NCI-H1694 (cell line): ENCODE data around the gene RHOBTB3.

Experiments used
- DNase-seq: peaks from one replicate; lab custom pipeline; 2025; lab: John Stamatoyannopoulos, UW

RHOBTB3 gene

DNA sequence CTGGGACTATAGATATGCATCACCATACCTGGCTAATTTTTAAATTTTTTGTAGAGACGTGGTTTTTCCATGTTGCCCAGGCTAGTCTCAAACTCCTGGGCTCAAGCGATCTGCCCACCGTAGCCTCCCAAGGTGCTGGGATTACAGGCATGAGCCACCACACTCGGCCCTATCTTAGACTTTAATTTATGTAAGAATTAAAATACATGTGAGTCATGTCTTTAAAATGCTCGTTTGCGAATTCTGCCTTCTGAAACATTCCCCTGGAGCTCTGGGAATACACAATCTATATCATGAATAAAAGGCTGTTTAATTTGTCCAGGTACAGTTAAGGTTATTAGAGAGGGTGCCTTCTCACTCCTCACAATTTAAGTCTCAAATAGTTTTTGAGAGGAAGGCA, 32.8 kb downstream of the RHOBTB3 start:
- no peak for DNase-seq

DNA sequence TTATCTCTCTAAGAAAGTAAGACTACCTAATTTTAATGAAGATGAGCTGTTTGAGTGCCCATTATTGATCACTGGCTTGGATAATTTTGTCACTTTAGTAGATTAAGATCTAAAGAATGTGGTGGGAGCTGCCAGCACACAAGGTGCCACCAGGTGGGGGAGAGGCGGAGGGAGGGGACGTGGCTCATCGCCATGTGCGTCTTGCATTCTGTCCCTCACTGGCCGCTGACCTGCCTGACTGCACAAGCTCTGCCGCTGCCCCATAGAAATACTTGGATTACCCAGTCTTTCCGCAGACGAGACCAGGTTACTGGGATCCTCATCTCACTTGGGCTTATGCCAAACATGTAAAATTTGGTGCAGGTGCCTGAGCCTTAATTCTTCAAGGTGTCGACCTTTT, 37.6 kb downstream of the RHOBTB3 start:
- DNase-seq, result no peak

- DNase-seq, result peak; percentile 2
These were observed 39.9 kb downstream of the RHOBTB3 start for GRCh38 chr5:95770830-95771708.

GRCh38 chr5:95771892-95772291, 40.8 kb downstream of the RHOBTB3 start:
- DNase-seq, result no peak

DNA sequence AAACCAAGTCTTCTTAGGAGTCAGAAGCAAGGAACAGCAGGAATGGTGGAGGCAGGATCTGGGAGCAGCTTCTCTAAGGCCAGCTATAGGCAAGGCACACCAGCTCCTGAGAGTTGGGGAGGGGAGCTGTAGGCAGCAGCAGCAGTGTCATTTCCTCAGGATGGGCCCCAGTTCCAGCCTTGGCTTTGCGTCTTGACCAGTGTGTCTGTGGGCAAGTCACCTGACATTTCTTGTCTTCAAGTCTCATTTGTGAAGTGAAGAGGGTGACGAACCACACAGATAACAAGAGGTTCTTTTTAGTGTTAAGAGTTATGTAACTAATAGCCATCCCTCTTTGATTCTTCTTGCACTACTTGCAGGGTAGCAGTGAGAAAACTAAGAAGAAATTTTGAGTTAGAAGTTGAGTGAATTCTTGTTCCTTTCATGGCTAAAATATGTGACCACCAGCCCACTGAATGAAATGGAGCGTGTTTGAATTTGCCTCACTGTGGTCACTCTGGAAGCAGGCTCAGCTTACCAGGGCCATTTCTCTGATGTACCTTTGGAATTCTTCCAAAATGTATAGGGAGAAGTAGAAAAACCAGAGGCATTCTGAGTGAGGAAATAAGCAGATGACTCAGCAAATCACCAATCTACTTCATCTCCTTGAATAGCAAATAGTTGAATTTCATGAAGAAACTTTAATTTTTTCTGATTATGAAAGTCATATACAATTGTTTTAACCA, 42.4 kb downstream of the RHOBTB3 start:
- DNase-seq, result no peak

DNA sequence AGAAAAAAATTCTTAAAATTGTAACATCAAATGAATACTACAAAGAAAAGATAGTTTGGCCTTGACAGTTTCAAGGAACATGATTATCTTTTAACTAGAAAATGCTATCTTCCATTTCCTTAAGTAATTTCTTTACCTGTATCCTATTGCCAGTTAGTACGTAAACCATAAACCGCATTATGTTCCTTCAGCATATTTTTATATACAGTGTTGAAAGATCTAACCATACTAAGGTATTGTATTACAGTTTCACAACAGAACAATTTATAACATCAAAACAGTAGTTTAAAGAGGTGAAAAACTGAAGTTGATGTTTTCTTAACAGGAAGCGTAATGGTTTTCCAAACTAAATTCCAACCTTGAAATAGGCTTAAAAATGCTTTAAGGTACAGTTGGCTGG, 46.3 kb downstream of the RHOBTB3 start:
- DNase-seq, result no peak

DNA sequence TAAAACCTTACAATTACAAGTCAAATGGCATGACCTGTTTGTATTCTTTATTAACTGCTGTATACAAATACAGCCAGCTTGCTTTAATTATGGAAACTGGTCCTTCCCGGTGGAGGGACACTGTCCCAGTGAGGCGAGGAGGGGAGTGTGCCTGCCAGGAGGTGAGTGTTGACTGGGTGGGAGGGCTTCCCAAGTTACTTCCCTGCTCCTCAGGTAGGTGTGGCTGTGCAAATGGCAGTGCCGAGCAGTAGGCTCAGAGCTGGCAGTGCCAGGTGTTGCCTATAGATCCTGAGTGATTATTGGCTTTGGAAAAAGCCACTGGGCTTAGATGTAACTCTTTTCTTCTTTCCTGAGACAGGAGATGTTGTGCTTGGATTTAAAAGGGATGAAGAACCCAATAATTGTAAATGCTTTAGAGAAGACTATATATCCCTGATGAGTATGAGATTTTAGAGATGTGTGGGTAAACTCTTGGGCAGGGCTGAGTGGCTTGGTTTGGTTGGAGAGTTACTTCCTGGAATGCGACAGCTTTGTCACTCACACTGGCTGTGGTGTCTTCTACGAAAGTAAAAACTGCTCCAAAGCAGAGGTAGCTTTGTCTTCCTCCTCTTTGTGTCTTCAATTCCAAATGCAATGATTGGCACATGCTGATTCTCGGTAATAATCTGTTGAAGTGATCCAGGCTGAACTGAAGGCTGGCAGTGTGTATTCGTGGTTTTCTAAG, 47.7 kb downstream of the RHOBTB3 start:
- DNase-seq, result no peak

DNA sequence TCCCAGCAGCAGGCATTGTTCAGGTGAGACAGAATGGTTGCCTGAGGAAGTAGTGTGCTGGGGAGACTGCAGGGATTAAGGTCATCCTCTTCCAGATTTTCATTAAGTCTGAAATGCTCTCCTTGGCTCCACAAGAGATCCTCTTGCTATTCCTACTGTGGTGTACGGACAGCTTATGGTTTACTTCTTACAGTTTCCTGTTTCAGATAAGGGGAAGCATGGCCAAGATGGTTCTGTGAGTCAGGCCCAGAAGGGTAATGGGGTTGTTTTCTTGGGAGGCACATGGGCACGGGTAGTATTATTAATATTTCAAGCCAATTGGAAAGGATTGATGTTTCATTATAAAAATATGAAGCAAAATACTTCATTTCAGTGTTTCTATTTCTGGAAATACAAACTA, 48.5 kb downstream of the RHOBTB3 start:
- no peak for DNase-seq

GRCh38 chr5:95780597-95780996, 49.5 kb downstream of the RHOBTB3 start:
- no peak for DNase-seq

- peak; percentile 25 for DNase-seq
These were observed 50.0 kb downstream of the RHOBTB3 start for GRCh38 chr5:95781101-95781583.

DNA sequence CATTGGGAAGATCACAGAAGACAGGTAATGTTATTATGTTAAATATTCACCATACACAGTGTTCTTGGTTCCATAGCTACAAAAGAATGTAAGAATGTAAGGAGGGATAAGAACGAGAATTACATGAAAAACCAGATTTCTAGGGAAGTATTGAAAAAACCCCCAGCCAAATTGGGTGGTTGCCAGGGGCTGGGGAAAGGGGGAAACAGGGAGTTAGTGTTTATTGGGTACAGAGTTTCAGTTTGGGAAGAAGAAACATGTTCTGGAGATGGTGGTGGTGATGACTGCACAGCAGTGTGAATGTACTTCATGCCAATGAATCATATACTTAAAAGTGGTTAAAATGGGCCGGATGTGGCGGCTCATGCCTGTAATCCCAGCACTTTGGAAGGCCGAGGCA, 51.0 kb downstream of the RHOBTB3 start:
- no peak for DNase-seq

GRCh38 chr5:95783661-95784060, 52.5 kb downstream of the RHOBTB3 start:
- no peak for DNase-seq

- no peak for DNase-seq
These were observed 53.6 kb downstream of the RHOBTB3 start for GRCh38 chr5:95784514-95785302.

GRCh38 chr5:95786821-95787418, 55.8 kb downstream of the RHOBTB3 start:
- no peak for DNase-seq

GRCh38 chr5:95788493-95788892, 57.4 kb downstream of the RHOBTB3 start:
- DNase-seq, result no peak

GRCh38 chr5:95791751-95792150, 60.6 kb downstream of the RHOBTB3 start:
- DNase-seq, result no peak

- DNase-seq, result no peak
These were observed 63.0 kb downstream of the RHOBTB3 start for GRCh38 chr5:95794070-95794516.

- no peak for DNase-seq
These were observed 66.2 kb downstream of the RHOBTB3 start for GRCh38 chr5:95797301-95797700.

DNA sequence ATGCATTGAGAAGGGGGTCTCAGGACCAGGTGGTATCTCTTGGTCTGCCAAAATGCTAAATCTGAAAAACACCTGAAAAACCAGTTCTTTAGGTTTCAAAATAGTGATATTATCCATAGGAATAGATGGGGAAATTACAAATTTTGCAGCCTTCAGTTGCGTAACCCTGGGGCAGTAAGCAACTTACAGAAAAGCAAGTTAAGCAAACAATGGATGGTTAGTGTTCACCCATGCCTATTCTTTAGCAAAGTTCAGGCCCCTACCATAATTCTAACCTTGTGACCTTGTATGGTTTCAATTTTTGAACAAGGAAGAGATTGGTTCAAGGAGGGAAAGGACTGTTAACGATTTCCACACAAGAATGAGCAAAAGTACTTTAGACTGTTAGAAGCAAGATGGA, 66.9 kb downstream of the RHOBTB3 start:
- no peak for DNase-seq

DNA sequence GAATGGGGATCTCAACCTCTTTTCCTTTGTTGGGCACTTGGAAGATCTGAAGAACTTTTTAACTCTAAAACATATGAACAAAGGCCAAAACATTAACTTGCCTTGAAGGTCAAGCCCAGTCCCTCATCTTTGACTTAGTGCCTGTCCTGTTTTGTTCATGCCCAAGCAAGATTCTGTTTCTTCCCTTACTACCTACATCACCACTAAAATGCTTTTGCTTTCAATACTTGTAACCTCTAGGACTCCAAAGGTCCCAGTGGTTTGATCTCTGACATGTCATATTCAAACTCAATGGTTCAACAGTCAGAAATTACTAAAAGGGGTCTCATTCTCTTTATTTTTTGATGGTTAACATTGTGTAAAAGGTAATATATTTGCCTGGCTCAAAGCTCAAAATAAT, 67.4 kb downstream of the RHOBTB3 start:
- DNase-seq, result no peak

GRCh38 chr5:95799191-95799835, 68.2 kb downstream of the RHOBTB3 start:
- no peak for DNase-seq
